Adrenal gland (tissue), 5 donors: ENCODE data around the gene MLLT1.

ENCODE experiments used
- CTCF ChIP-seq, 6 experiments: fragments of 450-650 bp in 4 of 6; fragments of 200-600 bp in 2 of 6; sonication (generic) in 1 of 6; IDR thresholded peaks; 1 replicate in 5 of 6; 2 replicates in 1 of 6; pipeline versions ENCODE4 v1.5.1 to v1.8.0; 2016 to 2021; ENCODE audit warnings: antibody characterized with exemption in 6 of 6, mild to moderate bottlenecking in 2 of 6, moderate library complexity in 1 of 6
- POLR2A ChIP-seq, 2 donors: fragments of 450-650 bp; IDR thresholded peaks; one replicate each; pipeline ENCODE4 v1.6.1; 2017; ENCODE audit warnings: antibody characterized with exemption in 2 of 2, mild to moderate bottlenecking in 2 of 2, moderate library complexity in 1 of 2
- donor health status: DM: no; HTN: no; CAD: no.

GRCh38 chr19:6292006-6292405 is 12.2 kb upstream of the MLLT1 start:
- TF ChIP-seq CTCF (IDR thresholded peaks at IDR 0.05) (no peak), POLR2A (IDR thresholded peaks at IDR 0.05) (no peak)
